HG03108 (cell line): Measurements from ENCODE around the gene OR2T33.
A peak's percentile ranks its signal among the peaks of the same experiment; 100 is the strongest.
"Not testable (repeated sequence)": the region's sequence is repeated elsewhere in the genome, so short reads cannot be mapped to it uniquely, and the experiment has no call there.

Experiments
- ATAC-seq: cut with Tn5 transposase; IDR thresholded peaks from one replicate; pipeline ENCODE4 v1.9.1; 2021; ENCODE audit warnings: moderate library complexity; ENCODE audit not compliant: unreplicated experiment

OR2T33 gene

GRCh38 chr1:248277876-248278275, at the start of gene OR2T33:
Gene OR2T33, minus strand, starts transcription at chr1:248277976. Its CDS starts 4,162 bp downstream, at chr1:248273814.
- no peak for ATAC-seq

GRCh38 chr1:248324468-248324867, 46.7 kb upstream of the OR2T33 start, which contains the start of gene OR2M7:
Gene OR2M7, minus strand, starts transcription at chr1:248324568. Its CDS starts 0 bp downstream, at chr1:248324568.
- ATAC-seq, result no peak

GRCh38 chr1:248316796-248317195, 39.0 kb upstream of the OR2T33 start:
- ATAC-seq, result no peak

GRCh38 chr1:248306740-248307139, 29.0 kb upstream of the OR2T33 start:
- ATAC-seq, result not testable (repeated sequence)

- ATAC-seq, result no peak
Measured at GRCh38 chr1:248306103-248306502, 28.3 kb upstream of the OR2T33 start.

GRCh38 chr1:248305672-248306071, 27.9 kb upstream of the OR2T33 start:
- not testable (repeated sequence) for ATAC-seq

- no peak for ATAC-seq
Measured at GRCh38 chr1:248303324-248303723, 25.5 kb upstream of the OR2T33 start, which contains the start of gene OR2T12. Gene OR2T12, minus strand, starts transcription at chr1:248303424. Its CDS starts 7,846 bp downstream, at chr1:248295578.

GRCh38 chr1:248288391-248288790, 10.6 kb upstream of the OR2T33 start:
- no peak for ATAC-seq

GRCh38 chr1:248273225-248273624, 4.6 kb downstream of the OR2T33 start:
- not testable (repeated sequence) for ATAC-seq

GRCh38 chr1:248268178-248268577, 9.6 kb downstream of the OR2T33 start:
- no peak for ATAC-seq

- not testable (repeated sequence) for ATAC-seq
Measured at GRCh38 chr1:248259309-248259708, 18.5 kb downstream of the OR2T33 start.

- peak; percentile 82 for ATAC-seq
Measured at GRCh38 chr1:248243204-248243603, 34.6 kb downstream of the OR2T33 start.

- ATAC-seq, result no peak
Measured at GRCh38 chr1:248239478-248239877, 38.3 kb downstream of the OR2T33 start.

- ATAC-seq, result no peak
Measured at GRCh38 chr1:248231117-248231516, 46.7 kb downstream of the OR2T33 start, which contains the start of gene OR2M4. Gene OR2M4, plus strand, starts transcription at chr1:248231417. Its CDS starts 7,512 bp downstream, at chr1:248238929.

- no peak for ATAC-seq
Measured at GRCh38 chr1:248229360-248229908, 48.3 kb downstream of the OR2T33 start.

GRCh38 chr1:248225537-248225936, 52.2 kb downstream of the OR2T33 start:
- no peak for ATAC-seq
